ENCODE measurements around the gene EIF1AY.

DNA sequence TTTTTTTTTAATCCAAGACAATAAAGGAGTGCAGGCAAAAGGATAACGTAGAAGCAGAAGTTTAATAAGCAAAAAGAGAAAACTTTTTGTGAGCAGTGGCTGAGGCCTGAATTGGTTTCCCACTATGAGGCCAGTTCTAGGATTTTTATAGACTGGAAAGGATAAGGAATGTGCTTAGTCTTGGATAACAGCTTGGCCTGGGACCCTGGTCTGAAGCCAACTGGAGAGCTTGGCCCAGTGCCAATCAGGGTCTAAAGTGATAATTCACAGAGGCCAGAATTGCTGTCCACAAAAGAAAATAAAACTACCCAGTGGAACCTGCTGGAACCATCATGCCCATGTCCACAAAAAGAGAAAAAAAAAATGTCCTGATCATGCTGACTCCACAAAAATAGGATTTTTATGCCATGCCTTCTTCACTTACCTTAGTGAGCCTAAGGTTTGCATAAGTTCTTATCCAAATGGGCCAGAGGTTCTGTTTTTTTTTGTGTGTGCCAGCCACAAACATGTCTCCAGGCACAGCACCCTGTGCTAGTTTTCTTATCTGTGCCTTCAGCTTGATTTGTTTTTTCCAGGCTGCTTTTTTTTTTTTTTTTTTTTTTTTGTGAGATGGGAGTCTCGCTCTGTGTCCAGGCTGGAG, 15.6 kb upstream of the EIF1AY start:
- TF ChIP-seq CTCF (IDR thresholded peaks at IDR 0.05 in 2 of 3, conservative IDR thresholded peaks at IDR 0.05 in 1 of 3; ENCODE audit: control insufficient read depth in 2 of 3, extremely low read depth in 1 of 3, insufficient read depth in 1 of 3, low read depth in 3 of 3, low read length in 3 of 3) (no peak), POLR2A (IDR thresholded peaks at IDR 0.05; ENCODE audit: low read depth, low read length) (no peak), BRCA1 (IDR thresholded peaks at IDR 0.05; ENCODE audit: low read depth, low read length) (no peak), USF2 (IDR thresholded peaks at IDR 0.05; ENCODE audit: borderline replicate concordance, low read depth, low read length) (no peak), RFX5 (IDR thresholded peaks at IDR 0.05; ENCODE audit: low read depth, low read length) (no peak), NFXL1 (IDR thresholded peaks at IDR 0.05; ENCODE audit: borderline replicate concordance) (no peak), RAD21 (IDR thresholded peaks at IDR 0.05; ENCODE audit: insufficient read depth, low read depth, low read length) (no peak), ZNF274 (IDR thresholded peaks at IDR 0.05; ENCODE audit: insufficient read depth, insufficient read length) (no peak), NFYA (IDR thresholded peaks at IDR 0.05; ENCODE audit: borderline replicate concordance, low read depth, low read length) (no peak), ASH2L (IDR thresholded peaks at IDR 0.05; ENCODE audit: borderline replicate concordance, low read depth) (no peak), CREB1 (IDR thresholded peaks at IDR 0.05; ENCODE audit: low read depth) (no peak)
- TF ChIP-seq, protein P1, sequence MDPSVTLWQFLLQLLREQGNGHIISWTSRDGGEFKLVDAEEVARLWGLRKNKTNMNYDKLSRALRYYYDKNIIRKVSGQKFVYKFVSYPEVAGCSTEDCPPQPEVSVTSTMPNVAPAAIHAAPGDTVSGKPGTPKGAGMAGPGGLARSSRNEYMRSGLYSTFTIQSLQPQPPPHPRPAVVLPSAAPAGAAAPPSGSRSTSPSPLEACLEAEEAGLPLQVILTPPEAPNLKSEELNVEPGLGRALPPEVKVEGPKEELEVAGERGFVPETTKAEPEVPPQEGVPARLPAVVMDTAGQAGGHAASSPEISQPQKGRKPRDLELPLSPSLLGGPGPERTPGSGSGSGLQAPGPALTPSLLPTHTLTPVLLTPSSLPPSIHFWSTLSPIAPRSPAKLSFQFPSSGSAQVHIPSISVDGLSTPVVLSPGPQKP (IDR thresholded peaks at IDR 0.05; ENCODE audit: low read depth, low read length) = no peak
- TF ChIP-seq, protein P2, sequence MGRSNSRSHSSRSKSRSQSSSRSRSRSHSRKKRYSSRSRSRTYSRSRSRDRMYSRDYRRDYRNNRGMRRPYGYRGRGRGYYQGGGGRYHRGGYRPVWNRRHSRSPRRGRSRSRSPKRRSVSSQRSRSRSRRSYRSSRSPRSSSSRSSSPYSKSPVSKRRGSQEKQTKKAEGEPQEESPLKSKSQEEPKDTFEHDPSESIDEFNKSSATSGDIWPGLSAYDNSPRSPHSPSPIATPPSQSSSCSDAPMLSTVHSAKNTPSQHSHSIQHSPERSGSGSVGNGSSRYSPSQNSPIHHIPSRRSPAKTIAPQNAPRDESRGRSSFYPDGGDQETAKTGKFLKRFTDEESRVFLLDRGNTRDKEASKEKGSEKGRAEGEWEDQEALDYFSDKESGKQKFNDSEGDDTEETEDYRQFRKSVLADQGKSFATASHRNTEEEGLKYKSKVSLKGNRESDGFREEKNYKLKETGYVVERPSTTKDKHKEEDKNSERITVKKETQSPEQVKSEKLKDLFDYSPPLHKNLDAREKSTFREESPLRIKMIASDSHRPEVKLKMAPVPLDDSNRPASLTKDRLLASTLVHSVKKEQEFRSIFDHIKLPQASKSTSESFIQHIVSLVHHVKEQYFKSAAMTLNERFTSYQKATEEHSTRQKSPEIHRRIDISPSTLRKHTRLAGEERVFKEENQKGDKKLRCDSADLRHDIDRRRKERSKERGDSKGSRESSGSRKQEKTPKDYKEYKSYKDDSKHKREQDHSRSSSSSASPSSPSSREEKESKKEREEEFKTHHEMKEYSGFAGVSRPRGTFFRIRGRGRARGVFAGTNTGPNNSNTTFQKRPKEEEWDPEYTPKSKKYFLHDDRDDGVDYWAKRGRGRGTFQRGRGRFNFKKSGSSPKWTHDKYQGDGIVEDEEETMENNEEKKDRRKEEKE (IDR thresholded peaks at IDR 0.05) = no peak

Data from GM12878 (cell line).